Measurements from ENCODE around the gene SELENOW. TPM values are rescaled to one million over a fixed set of nuclear protein-coding genes. Genes with fewer than 3 reads are reported as not detected.
"Not testable (repeated sequence)": the region's sequence is repeated elsewhere in the genome, so short reads cannot be mapped to it uniquely, and the experiment has no call there.

Gene SELENOW
- total RNA-seq, 4 donors from 2014 or later = 474 to 751 (median 653) TPM

DNA sequence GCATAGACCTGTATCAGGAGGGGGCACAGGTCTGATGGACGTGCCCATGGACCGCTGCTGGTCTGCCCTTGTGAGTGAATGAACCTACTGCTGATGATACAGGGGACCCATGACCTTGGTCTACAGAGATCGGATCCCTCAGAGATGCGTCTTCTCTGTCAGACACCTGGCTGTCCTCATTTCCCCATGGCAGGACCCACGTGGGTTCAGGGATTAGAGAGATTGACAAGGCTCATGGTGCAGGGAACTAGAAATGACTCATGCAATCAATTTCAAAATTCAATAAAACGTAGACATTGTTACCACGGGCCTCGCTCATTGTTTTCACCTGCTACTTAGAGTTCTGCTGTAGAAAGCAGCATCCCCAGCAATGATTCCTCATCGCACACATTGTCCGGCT is 26.8 kb downstream of the SELENOW start:
- intact Hi-C loops (cut with DNase I; ENCODE audit: low total_unique reads) = loop anchor here (5.0 kb wide), 1 partner anchor 1668 kb away; no protein-coding TSS in a partner anchor
- H3K4me3 ChIP-seq = no peak overlapping the region
- H3K9me3 ChIP-seq = no peaks in the 10 kb centered on the region
- H3K27ac ChIP-seq = no peak overlapping the region
- H3K36me3 ChIP-seq = no peaks in the 10 kb centered on the region
- H3K4me1 ChIP-seq = no peaks in the 10 kb centered on the region
- no peaks in the 10 kb centered on the region for H3K27me3 ChIP-seq
- no peak for DNase-seq
- no peak for TF ChIP-seq POLR2AphosphoS5 (IDR thresholded peaks at IDR 0.05)
- TF ChIP-seq, protein P1, sequence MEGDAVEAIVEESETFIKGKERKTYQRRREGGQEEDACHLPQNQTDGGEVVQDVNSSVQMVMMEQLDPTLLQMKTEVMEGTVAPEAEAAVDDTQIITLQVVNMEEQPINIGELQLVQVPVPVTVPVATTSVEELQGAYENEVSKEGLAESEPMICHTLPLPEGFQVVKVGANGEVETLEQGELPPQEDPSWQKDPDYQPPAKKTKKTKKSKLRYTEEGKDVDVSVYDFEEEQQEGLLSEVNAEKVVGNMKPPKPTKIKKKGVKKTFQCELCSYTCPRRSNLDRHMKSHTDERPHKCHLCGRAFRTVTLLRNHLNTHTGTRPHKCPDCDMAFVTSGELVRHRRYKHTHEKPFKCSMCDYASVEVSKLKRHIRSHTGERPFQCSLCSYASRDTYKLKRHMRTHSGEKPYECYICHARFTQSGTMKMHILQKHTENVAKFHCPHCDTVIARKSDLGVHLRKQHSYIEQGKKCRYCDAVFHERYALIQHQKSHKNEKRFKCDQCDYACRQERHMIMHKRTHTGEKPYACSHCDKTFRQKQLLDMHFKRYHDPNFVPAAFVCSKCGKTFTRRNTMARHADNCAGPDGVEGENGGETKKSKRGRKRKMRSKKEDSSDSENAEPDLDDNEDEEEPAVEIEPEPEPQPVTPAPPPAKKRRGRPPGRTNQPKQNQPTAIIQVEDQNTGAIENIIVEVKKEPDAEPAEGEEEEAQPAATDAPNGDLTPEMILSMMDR (IDR thresholded peaks at IDR 0.05) = no peak
- no peak for TF ChIP-seq EP300 (IDR thresholded peaks at IDR 0.05; ENCODE audit: low read depth)
- TF ChIP-seq POLR2A (IDR thresholded peaks at IDR 0.05) = no peak
- in situ Hi-C loops (cut with MboI; ENCODE audit: low pct_ligation_motif_present in 1 of 4, low pct_unique_long_range_greater_than_20kb in 1 of 4, low sequenced_read_pairs in 3 of 4) = no loop called here
- 81% methylated on average over 10 of the region's 10 CpGs; no CpG with 5 or more reads in 1 of the 2 donors for WGBS, 2 donors (ENCODE audit: low coverage in 1 of 2)

DNA sequence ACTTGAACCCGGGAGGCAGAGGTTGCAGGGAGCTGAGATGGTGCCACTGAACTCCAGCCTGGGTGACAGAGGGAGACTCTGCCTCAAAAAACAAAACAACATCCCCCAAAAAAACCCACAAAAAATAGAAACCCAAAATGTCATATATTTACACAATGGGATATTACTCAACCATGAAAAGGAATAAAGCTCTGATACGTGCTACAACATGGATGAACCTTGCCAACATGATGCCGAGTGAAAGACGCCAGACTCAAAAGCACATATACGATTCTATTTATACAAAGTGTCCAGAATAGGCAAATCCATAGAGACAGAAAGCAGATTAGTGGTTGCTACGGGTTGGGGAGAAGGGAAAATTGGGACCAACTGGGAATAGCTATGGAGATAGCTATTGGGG is 27.9 kb downstream of the SELENOW start:
- 78 to 81% methylated on average over 6 of the region's 6 CpGs for WGBS, 2 donors (ENCODE audit: low coverage in 1 of 2)
- H3K9me3 ChIP-seq = no peaks in the 10 kb centered on the region
- in situ Hi-C loops (cut with MboI; ENCODE audit: low pct_ligation_motif_present in 1 of 4, low pct_unique_long_range_greater_than_20kb in 1 of 4, low sequenced_read_pairs in 3 of 4) (no loop called here), intact Hi-C loops (cut with DNase I; ENCODE audit: low total_unique reads) (loop anchor here (5.0 kb wide), 1 partner anchor 1669 kb away; no protein-coding TSS in a partner anchor)
- no peak for TF ChIP-seq POLR2AphosphoS5 (IDR thresholded peaks at IDR 0.05)
- TF ChIP-seq POLR2A (IDR thresholded peaks at IDR 0.05) = no peak
- TF ChIP-seq, protein P1 (IDR thresholded peaks at IDR 0.05) = no peak
- no peak for TF ChIP-seq EP300 (IDR thresholded peaks at IDR 0.05; ENCODE audit: low read depth)
- H3K27me3 ChIP-seq = no peaks in the 10 kb centered on the region
- no peaks in the 10 kb centered on the region for H3K36me3 ChIP-seq
- H3K4me3 ChIP-seq = no peak overlapping the region
- no peak overlapping the region for H3K27ac ChIP-seq
- DNase-seq = no peak
- H3K4me1 ChIP-seq = no peaks in the 10 kb centered on the region

DNA sequence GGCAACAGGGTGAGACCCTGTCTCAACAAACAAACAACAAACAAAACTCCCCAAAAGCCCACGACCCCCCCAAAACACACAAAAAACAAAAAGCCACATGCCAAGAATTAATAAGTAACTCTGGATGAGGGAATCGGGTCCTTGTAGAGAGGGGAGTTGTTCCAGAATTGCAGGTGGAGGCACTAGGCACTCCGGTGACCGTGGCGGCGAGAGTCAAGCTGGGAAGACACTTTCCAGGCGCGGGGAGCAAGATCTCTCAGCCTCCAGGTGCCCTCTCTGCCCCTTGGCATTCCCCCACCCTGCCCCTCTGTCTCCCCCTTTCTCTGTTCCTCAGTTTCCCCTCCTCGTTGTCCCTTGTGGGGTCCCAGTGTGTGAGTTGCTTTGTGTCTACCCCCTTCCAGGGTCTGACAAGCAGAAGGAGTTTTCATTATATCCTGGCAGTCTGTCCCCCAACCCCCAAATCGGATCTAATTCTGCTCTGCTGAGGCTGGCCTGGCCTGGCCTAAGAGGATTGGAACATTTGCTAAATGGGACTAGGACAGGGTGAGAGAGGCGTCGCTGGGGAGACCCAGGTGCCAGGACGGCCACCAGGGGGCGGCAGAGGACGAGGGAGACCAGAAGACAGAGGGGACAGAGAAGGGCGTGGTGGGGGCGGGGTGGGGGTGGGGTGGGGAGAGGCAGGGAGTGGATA is 34.9 kb downstream of the SELENOW start:
- no peak overlapping the region for H3K4me3 ChIP-seq
- 0 to 30% methylated on average over 1 to 17 of the region's 17 CpGs for WGBS, 2 donors (ENCODE audit: low coverage in 1 of 2)
- no peaks in the 10 kb centered on the region for H3K27me3 ChIP-seq
- TF ChIP-seq, protein P1 (IDR thresholded peaks at IDR 0.05) = peak; percentile 42 to 71 (median 62)
- no peak for TF ChIP-seq POLR2A (IDR thresholded peaks at IDR 0.05)
- no peaks in the 10 kb centered on the region for H3K9me3 ChIP-seq
- intact Hi-C loops (cut with DNase I; ENCODE audit: low total_unique reads) = no loop called here
- H3K36me3 ChIP-seq = no peaks in the 10 kb centered on the region
- in situ Hi-C loops (cut with MboI; ENCODE audit: low pct_ligation_motif_present in 1 of 4, low pct_unique_long_range_greater_than_20kb in 1 of 4, low sequenced_read_pairs in 3 of 4) = no loop called here
- H3K4me1 ChIP-seq = no peaks in the 10 kb centered on the region
- H3K27ac ChIP-seq = no peak overlapping the region
- peak; percentile 81 for DNase-seq

DNA sequence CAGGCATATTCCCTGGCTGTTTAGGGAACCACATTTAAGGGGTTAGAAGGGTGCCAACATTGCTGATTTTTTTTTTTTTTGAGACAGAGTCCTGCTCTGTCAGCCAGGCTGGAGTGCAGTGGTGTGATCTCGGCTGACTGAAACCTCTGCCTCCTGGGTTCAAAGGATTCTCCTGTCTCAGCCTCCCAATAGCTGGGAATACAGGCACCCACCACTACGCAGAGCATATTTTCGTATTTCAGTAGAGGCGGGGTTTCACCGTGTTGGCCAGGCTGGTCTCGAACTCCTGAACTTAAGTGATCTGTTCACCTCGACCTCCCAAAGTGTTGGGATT is 35.5 kb downstream of the SELENOW start:
- intact Hi-C loops (cut with DNase I; ENCODE audit: low total_unique reads) = no loop called here
- H3K27me3 ChIP-seq = peaks cover 2% of the 10 kb centered on the region
- no peaks in the 10 kb centered on the region for H3K4me1 ChIP-seq
- DNase-seq = no peak
- no peaks in the 10 kb centered on the region for H3K9me3 ChIP-seq
- in situ Hi-C loops (cut with MboI; ENCODE audit: low pct_ligation_motif_present in 1 of 4, low pct_unique_long_range_greater_than_20kb in 1 of 4, low sequenced_read_pairs in 3 of 4) = no loop called here
- WGBS, 2 donors (ENCODE audit: low coverage in 1 of 2) = 52% methylated on average over 7 of the region's 7 CpGs; no CpG with 5 or more reads in 1 of the 2 donors
- no peak overlapping the region for H3K4me3 ChIP-seq
- H3K36me3 ChIP-seq = no peaks in the 10 kb centered on the region
- no peak overlapping the region for H3K27ac ChIP-seq
- TF ChIP-seq EP300 (IDR thresholded peaks at IDR 0.05; ENCODE audit: low read depth) = no peak
- TF ChIP-seq, protein P1 (IDR thresholded peaks at IDR 0.05) = no peak

DNA sequence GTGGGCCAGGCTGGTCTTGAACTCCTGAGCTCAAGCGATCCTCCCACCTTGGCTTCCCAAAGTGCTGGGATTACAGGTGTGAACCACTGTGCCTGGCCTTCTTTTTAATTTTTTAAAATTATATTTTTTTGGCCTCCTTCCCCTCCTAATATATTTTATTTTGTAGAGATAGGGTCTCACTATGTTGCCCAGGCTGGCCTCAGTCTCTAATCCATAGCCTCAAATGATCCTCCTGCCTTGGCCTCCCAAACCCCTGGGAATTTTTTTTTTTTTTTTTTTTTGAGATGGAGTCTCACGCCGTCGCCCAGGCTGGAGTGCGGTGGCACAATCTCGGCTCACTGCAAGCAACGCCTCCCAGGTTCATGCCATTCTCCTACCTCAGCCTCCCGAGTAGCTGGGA is 37.8 kb downstream of the SELENOW start:
- intact Hi-C loops (cut with DNase I; ENCODE audit: low total_unique reads); H3K36me3 ChIP-seq; DNase-seq; in situ Hi-C loops (cut with MboI; ENCODE audit: low pct_ligation_motif_present in 1 of 4, low pct_unique_long_range_greater_than_20kb in 1 of 4, low sequenced_read_pairs in 3 of 4); H3K9me3 ChIP-seq; H3K27ac ChIP-seq; H3K4me3 ChIP-seq; H3K4me1 ChIP-seq: not testable (repeated sequence)
- WGBS, 2 donors (ENCODE audit: low coverage in 1 of 2) = 88 to 93% methylated on average over 8 of the region's 8 CpGs
- H3K27me3 ChIP-seq = peaks cover 25% of the 10 kb centered on the region

DNA sequence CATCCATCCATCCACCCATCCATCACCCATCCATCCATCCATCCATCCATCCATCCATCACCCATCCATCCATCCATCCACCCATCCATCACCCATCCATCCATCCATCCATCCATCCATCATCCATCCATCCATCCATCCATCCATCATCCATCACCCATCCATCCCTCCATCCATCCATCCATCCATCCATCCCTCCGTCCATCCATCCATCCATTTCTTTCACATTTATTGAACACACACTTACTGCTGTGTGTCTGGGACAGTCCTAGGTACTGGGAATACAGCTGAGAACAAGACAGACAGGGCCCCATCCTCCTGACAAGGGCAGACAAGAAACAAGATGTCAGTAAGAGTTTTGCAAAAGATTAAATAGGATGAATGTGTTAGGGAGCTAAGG is 39.7 kb downstream of the SELENOW start:
- not testable (repeated sequence) for H3K4me3 ChIP-seq

More for the DNA sequence above, 39.7 kb downstream of the SELENOW start:
- peaks cover 36% of the 10 kb centered on the region for H3K27me3 ChIP-seq
- DNase-seq; in situ Hi-C loops (cut with MboI; ENCODE audit: low pct_ligation_motif_present in 1 of 4, low pct_unique_long_range_greater_than_20kb in 1 of 4, low sequenced_read_pairs in 3 of 4); H3K27ac ChIP-seq; intact Hi-C loops (cut with DNase I; ENCODE audit: low total_unique reads); H3K9me3 ChIP-seq; H3K4me1 ChIP-seq; H3K36me3 ChIP-seq: not testable (repeated sequence)
- WGBS, 2 donors (ENCODE audit: low coverage in 1 of 2) = 80 to 100% methylated on average over 1 of the region's 1 CpG

All from transverse colon (tissue), 4 donors.